Erythroblast (primary cell): Measurements from ENCODE around the gene NUTF2.

ENCODE experiments used
- DNase-seq, 2 experiments: peaks; one replicate each; lab custom pipeline; 2025; lab: John Stamatoyannopoulos, UW
- GATA1 ChIP-seq: IDR thresholded peaks from 2 replicates; pipeline ENCODE4 v1.6.1; 2011; ENCODE audit warnings: low read depth, mild to moderate bottlenecking, control low read depth, low read length, moderate library complexity
- POLR2A ChIP-seq: IDR thresholded peaks from 2 replicates; pipeline ENCODE4 v1.6.1; 2011; ENCODE audit warnings: mild to moderate bottlenecking, low read length

NUTF2 gene

GRCh38 chr16:67879462-67879861 is 32.7 kb downstream of the NUTF2 start:
- DNase-seq = no peak
- TF ChIP-seq POLR2A (no peak), GATA1 (no peak)

GRCh38 chr16:67879936-67880335 is 33.2 kb downstream of the NUTF2 start:
- no peak for DNase-seq
- no peak for TF ChIP-seq POLR2A

GRCh38 chr16:67880584-67880983 is 33.9 kb downstream of the NUTF2 start:
- TF ChIP-seq POLR2A (no peak), GATA1 (no peak)
- DNase-seq = no peak

- TF ChIP-seq GATA1 (no peak), POLR2A (no peak)
Observed at GRCh38 chr16:67881621-67882161, 35.0 kb downstream of the NUTF2 start.

GRCh38 chr16:67882374-67883145 is 35.8 kb downstream of the NUTF2 start:
- DNase-seq = no peak
- no peak for TF ChIP-seq POLR2A
- no peak for TF ChIP-seq GATA1

More at GRCh38 chr16:67881621-67882161, 35.0 kb downstream of the NUTF2 start:
- no peak for DNase-seq

GRCh38 chr16:67883146-67883871 is 36.6 kb downstream of the NUTF2 start:
- no peak for DNase-seq

GRCh38 chr16:67883872-67884261 is 37.1 kb downstream of the NUTF2 start:
- peak; percentile 56 to 79 for DNase-seq
- no peak for TF ChIP-seq POLR2A
- TF ChIP-seq GATA1 = no peak

More at GRCh38 chr16:67883146-67883871, 36.6 kb downstream of the NUTF2 start:
- TF ChIP-seq POLR2A (no peak), GATA1 (no peak)

- DNase-seq = no peak
- no peak for TF ChIP-seq POLR2A
- TF ChIP-seq GATA1 = no peak
Observed at GRCh38 chr16:67884684-67885083, 38.0 kb downstream of the NUTF2 start, which contains the start of gene NRN1L. Gene NRN1L (plus strand): TSS chr16:67884885. CDS start chr16:67884904, 19 bp downstream.

GRCh38 chr16:67885545-67885944 is 38.8 kb downstream of the NUTF2 start:
- TF ChIP-seq POLR2A (no peak), GATA1 (no peak)
- no peak for DNase-seq

GRCh38 chr16:67885976-67886375 is 39.2 kb downstream of the NUTF2 start:
- no peak for TF ChIP-seq POLR2A
- no peak for TF ChIP-seq GATA1
- DNase-seq = no peak

- no peak for DNase-seq
- TF ChIP-seq POLR2A = no peak
- TF ChIP-seq GATA1 = no peak
Observed at GRCh38 chr16:67886387-67886786, 39.7 kb downstream of the NUTF2 start.

- no peak for DNase-seq
- no peak for TF ChIP-seq GATA1
- TF ChIP-seq POLR2A = no peak
Observed at GRCh38 chr16:67888331-67888730, 41.6 kb downstream of the NUTF2 start.

GRCh38 chr16:67892375-67892774 is 45.6 kb downstream of the NUTF2 start:
- TF ChIP-seq POLR2A (no peak), GATA1 (no peak)
- no peak for DNase-seq
